ENCODE results near the gene SHOX. TPM values are rescaled to one million over a fixed set of nuclear protein-coding genes. Genes with fewer than 3 reads are reported as not detected.
A peak's percentile ranks its signal among the peaks of the same experiment; 100 is the strongest.

The SHOX gene
- total and polyA plus RNA-seq, 3 donors from 2014 or later: 0.06 to 0.16 TPM; not detected in 1

DNA sequence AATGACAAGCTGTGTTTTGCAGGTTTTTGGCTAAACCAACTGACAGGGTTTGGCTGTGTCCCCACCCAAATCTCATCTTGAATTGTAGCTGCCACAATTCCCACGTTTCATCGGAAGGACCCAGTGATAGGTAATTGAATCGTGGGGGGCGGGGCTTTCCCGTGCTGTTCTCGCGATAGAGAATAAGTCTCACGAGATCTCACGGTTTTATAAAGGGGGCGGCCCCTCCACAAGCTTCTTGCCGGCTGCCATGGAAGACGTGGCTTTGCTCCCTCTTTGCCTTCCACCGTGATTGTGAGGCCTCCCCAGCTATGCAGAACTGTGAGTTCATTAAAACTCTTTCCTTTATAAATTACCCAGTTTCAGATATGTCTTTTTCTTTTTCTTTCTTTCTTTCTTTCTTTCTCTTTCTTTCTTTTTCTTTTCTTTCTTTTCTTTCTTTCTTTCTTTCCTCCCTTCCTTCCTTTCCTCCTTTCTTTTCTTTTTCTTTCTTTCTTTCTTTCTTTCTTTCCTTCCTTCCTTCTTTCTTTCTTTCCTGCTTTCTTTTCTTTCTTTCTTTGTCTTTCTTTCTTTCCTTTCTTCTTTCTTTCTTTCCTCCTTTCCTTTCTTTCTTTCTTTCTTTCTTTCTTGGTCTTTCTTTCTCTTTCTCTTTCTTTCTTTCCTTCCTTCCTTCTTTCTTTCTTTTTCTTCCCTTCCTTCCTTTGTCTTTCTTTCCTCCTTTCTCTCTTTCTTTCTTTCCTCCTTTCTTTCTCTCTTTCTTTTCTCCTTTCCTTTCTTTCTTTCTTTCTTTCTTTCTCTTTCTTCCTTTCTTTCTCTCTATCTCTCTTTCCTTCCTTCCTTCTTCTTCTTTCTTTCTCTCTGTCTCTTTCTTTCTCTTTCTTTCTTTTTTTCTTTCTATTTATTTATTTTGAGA, 54.8 kb downstream of the SHOX start:
- intact Hi-C loops (cut with DNase I; ENCODE audit: low total_unique reads): no loop called here
- H3K9me3 ChIP-seq: no peaks in the 10 kb centered on the region
- peak; percentile 33 for DNase-seq
- no peak overlapping the region for H3K4me3 ChIP-seq
- no peaks in the 10 kb centered on the region for H3K27me3 ChIP-seq
- WGBS, 2 donors: 56 to 79% methylated on average over 13 of the region's 13 CpGs
- no peak for TF ChIP-seq POLR2A (IDR thresholded peaks at IDR 0.05)
- TF ChIP-seq, protein P1, sequence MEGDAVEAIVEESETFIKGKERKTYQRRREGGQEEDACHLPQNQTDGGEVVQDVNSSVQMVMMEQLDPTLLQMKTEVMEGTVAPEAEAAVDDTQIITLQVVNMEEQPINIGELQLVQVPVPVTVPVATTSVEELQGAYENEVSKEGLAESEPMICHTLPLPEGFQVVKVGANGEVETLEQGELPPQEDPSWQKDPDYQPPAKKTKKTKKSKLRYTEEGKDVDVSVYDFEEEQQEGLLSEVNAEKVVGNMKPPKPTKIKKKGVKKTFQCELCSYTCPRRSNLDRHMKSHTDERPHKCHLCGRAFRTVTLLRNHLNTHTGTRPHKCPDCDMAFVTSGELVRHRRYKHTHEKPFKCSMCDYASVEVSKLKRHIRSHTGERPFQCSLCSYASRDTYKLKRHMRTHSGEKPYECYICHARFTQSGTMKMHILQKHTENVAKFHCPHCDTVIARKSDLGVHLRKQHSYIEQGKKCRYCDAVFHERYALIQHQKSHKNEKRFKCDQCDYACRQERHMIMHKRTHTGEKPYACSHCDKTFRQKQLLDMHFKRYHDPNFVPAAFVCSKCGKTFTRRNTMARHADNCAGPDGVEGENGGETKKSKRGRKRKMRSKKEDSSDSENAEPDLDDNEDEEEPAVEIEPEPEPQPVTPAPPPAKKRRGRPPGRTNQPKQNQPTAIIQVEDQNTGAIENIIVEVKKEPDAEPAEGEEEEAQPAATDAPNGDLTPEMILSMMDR (IDR thresholded peaks at IDR 0.05): no peak
- H3K36me3 ChIP-seq (ENCODE audit: low read depth, missing control alignments): no peaks in the 10 kb centered on the region
- no peak overlapping the region for H3K27ac ChIP-seq
- H3K4me1 ChIP-seq: no peaks in the 10 kb centered on the region

DNA sequence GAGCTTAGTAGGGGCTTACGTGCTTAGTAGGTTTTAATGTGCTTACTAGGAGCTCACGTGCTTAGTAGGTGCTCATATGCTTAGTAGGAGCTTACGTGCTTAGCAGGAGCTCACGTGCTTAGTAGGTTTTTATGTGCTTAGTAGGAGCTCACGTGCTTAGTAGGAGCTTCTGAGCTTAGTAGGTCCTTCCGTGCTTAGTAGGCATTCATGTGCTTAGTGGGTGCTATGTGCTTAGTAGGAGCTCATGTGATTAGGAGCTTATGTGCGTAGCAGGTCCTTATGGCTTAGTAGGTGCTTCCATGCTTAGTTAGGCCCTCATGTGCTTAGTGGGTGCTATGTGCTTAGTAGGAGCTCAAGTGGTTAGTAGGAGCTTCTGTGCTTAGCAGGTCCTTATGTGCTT, 59.4 kb downstream of the SHOX start:
- H3K27ac ChIP-seq: no peak overlapping the region
- H3K4me1 ChIP-seq: no peaks in the 10 kb centered on the region
- intact Hi-C loops (cut with DNase I; ENCODE audit: low total_unique reads): no loop called here
- WGBS, 2 donors: 87 to 96% methylated on average over 7 of the region's 7 CpGs
- TF ChIP-seq POLR2A (IDR thresholded peaks at IDR 0.05): no peak
- TF ChIP-seq, protein P1 (IDR thresholded peaks at IDR 0.05): no peak
- DNase-seq: no peak
- H3K4me3 ChIP-seq: no peak overlapping the region
- no peaks in the 10 kb centered on the region for H3K27me3 ChIP-seq
- H3K9me3 ChIP-seq: no peaks in the 10 kb centered on the region
- no peaks in the 10 kb centered on the region for H3K36me3 ChIP-seq (ENCODE audit: low read depth, missing control alignments)

DNA sequence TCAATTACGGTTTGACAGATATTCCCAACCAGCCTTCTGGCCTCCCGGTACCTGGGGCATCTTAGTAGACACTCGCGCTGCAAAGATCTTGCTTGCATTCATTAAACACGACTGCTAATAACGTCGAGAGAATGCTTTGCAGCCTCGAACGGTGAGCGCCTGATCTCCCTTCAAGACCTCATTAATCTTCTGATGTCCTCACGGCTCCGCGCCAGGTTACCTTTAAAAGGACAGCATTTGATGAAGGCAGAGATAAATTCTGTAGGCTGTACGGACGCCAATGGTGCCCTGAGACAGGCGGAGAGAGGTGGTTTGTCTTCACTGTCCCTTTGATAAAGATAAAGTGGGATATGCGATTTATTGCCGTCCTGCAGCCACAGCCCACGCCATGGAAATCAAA, 64.2 kb downstream of the SHOX start:
- TF ChIP-seq, protein P1 (IDR thresholded peaks at IDR 0.05): no peak
- WGBS, 2 donors: 61 to 66% methylated on average over 19 of the region's 19 CpGs

DNA sequence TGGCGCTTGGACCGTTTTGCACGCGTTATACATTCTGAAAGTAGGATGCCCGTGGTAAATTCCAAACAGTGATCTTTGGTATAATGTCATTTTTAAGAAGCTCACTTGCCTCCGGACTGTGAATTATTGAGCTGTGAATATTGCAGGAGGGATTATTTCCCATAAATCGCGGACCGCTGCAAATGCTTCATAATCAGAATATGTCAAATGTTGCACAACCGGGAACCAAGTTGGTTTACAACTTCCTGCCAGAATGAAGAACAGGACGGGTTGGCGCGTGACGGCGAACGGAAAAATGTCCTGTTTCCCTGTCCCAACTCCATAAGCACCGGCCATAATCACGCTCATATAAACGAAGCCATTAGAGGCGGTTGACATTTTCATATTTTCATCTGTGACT, 67.6 kb downstream of the SHOX start:
- intact Hi-C loops (cut with DNase I; ENCODE audit: low total_unique reads): no loop called here
- Histone ChIP-seq H3K4me1 (no peaks in the 10 kb centered on the region), H3K27me3 (no peaks in the 10 kb centered on the region), H3K9me3 (no peaks in the 10 kb centered on the region), H3K36me3 (ENCODE audit: low read depth, missing control alignments) (no peaks in the 10 kb centered on the region), H3K4me3 (no peak overlapping the region), H3K27ac (no peak overlapping the region)
- DNase-seq: no peak
- TF ChIP-seq, protein P1 (IDR thresholded peaks at IDR 0.05): no peak
- TF ChIP-seq POLR2A (IDR thresholded peaks at IDR 0.05): no peak
- WGBS, 2 donors: 84 to 85% methylated on average over 20 of the region's 20 CpGs

More for the DNA sequence above, 64.2 kb downstream of the SHOX start:
- Histone ChIP-seq H3K27ac (no peak overlapping the region), H3K9me3 (no peaks in the 10 kb centered on the region), H3K4me3 (no peak overlapping the region), H3K4me1 (no peaks in the 10 kb centered on the region), H3K36me3 (ENCODE audit: low read depth, missing control alignments) (no peaks in the 10 kb centered on the region), H3K27me3 (no peaks in the 10 kb centered on the region)
- intact Hi-C loops (cut with DNase I; ENCODE audit: low total_unique reads): no loop called here
- DNase-seq: no peak

DNA sequence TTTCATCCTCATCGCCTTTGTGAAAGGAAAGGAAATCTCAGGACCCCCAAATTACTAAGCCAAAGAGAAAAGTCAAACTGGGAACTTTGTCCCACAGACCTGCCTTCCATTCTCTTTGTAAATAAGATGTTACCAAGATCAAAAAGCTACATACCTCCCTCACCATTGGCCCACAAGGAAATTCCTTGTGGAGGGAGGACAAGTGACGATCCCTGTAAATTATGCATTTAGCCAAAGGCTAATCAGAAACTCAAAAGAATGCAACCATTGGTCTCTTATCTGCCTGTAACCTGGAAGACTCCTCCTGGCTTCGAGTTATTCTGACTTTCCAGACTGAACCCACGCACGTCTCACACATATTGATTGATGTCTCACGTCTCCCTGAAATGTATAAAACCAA, 70.3 kb downstream of the SHOX start:
- Histone ChIP-seq H3K36me3 (ENCODE audit: low read depth, missing control alignments) (no peaks in the 10 kb centered on the region), H3K27me3 (no peaks in the 10 kb centered on the region), H3K27ac (no peak overlapping the region), H3K4me1 (no peaks in the 10 kb centered on the region), H3K9me3 (no peaks in the 10 kb centered on the region), H3K4me3 (no peak overlapping the region)
- 39 to 40% methylated on average over 6 of the region's 6 CpGs for WGBS, 2 donors
- no peak for TF ChIP-seq POLR2A (IDR thresholded peaks at IDR 0.05)
- TF ChIP-seq, protein P1 (IDR thresholded peaks at IDR 0.05): no peak
- intact Hi-C loops (cut with DNase I; ENCODE audit: low total_unique reads): no loop called here
- DNase-seq: no peak
